GM13976 (cell line): ENCODE results near the gene SNAI3.

ENCODE experiments used
- DNase-seq: peaks from one replicate; pipeline ENCODE4 v3.0.0; 2012; ENCODE audit warnings: low spot score
- CTCF ChIP-seq: IDR thresholded peaks from 2 replicates; pipeline ENCODE4 v1.5.1; 2012; ENCODE audit warnings: borderline replicate concordance, mild to moderate bottlenecking; ENCODE audit not compliant: insufficient read depth; ENCODE audit errors: extremely low read depth, missing control alignments, control extremely low read depth
- in situ Hi-C: fragments of 300-500 bp; cut with MboI; formaldehyde crosslinking; loops from one replicate; pipeline ENCODE4 v1.12.0; 2022; ENCODE audit warnings: low sequenced_read_pairs, mixed read lengths, inconsistent platforms; ENCODE audit not compliant: unreplicated experiment

The SNAI3 gene

GRCh38 chr16:88725609-88726407, 39.5 kb upstream of the SNAI3 start:
- no peak for TF ChIP-seq CTCF
- DNase-seq: no peak
- in situ Hi-C loops: no loop called here

- no peak for DNase-seq
- TF ChIP-seq CTCF: no peak
- in situ Hi-C loops: no loop called here
Measured at GRCh38 chr16:88724855-88725555, 38.7 kb upstream of the SNAI3 start.

DNA sequence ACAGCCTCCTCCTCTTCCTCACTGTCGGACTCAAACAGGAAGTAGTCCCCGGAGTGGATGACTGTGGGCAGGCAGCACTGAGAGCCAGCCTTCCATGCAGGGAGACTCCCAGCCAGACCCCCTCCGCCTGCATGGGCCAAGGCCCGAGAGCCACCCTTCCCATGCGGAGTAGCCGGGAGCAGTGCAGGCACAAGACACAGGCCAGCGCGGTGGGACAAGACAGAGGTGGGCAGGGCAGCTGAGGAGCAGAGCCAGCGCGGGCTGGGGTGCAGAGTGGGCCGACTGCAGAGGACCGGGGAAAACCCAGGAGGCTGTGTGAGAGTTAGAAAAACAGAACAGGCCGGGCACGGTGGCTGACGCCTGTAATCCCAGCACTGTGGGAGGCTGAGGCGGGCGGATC, 37.6 kb upstream of the SNAI3 start:
- in situ Hi-C loops: no loop called here
- DNase-seq: no peak
- TF ChIP-seq CTCF: no peak

- no peak for DNase-seq
- no peak for TF ChIP-seq CTCF
- in situ Hi-C loops: no loop called here
Measured at GRCh38 chr16:88723507-88723887, 37.2 kb upstream of the SNAI3 start.

DNA sequence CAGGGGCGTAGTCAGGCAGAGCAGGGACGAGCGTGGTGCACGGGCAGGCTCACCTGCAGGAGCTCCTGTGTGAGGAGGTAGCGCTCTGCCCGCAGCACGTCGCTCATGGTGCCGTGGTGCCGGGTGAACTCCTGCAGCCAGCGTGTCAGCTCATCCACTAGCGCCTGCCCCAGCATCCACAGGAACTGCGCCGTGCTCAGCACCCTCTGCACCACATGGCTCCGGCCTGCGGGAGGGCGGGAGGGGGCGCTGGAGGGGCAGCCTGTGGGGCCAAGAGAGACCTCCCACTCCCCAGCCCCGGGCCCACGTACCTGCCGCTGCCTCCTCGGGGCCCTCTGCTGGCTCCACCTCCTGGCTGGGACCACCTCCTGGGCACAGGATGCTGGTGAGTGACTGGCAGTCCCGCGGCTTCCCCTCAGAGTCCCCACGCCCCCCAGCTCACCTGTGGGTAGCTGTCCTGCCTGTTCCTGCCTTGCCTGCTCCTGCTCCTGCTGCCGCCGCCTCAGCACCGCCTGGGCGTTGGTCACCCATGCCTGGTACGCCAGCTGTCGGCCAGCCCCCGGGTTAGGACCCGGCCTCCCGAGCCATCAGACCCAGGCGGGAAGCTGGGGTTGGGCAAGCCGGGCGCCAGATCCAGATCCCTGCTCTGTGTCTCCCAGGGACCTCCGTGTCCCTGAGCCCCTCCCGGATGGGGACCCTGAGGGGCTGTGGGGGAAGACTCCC, 36.6 kb upstream of the SNAI3 start:
- TF ChIP-seq CTCF: no peak
- in situ Hi-C loops: no loop called here
- DNase-seq: no peak

DNA sequence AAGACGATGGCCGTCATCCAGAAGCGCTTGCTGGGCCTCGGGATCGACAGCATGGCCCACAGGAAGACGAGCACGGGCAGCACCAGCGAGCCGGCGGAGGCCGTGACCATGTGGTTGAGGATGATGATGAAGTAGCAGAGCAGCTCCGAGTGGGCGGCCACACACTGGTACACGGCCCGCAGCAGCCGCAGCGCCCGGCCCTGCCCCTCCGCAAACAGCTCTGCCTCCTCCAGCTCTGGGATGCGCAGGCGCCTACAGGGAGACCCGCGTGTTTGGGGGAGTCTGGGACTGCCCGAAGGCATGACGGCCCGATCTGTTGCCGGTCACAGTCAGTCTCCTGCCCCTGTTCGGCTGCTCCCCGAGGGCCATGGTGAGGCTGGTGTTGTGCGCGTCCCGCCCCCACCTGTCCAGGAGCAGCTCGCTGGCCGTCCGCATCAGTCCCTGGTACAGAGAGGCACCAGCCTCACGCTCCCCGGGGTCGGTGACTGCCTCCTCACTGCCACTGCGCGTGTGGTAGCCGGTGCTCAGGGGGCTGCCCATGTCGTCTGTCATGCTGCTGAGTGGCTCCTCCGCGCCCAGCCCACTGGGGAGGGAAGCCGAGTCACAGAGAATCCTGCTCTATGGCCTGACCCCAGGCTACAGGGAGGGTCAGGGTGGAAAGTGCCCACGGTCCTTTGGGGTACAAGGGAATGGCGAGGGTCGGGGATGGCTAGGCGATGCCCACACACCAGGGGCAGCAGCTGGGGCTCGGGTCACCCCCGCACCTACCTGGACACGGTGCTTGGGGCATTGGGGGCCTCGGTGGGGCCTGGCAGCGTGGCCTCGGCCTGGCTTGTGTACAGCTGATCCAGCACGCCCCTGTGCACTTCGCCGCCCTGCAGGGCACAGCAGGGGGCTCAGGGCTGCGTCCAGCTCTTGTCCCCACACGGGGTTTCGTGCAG, 35.8 kb upstream of the SNAI3 start:
- DNase-seq: no peak
- no peak for TF ChIP-seq CTCF
- in situ Hi-C loops: no loop called here
